HEK293 (cell line): ENCODE results near the gene LIN7A.

Experiments used
- KLF17 ChIP-seq: fragments of 450-650 bp; formaldehyde crosslinking; IDR thresholded peaks from 2 replicates; pipeline ENCODE4 v1.5.1; 2016; ENCODE audit warnings: missing biosample characterization, missing genetic modification characterization
- ZNF248 ChIP-seq: fragments of 450-650 bp; formaldehyde crosslinking; IDR thresholded peaks from 2 replicates; pipeline ENCODE4 v1.5.1; 2017; ENCODE audit warnings: missing biosample characterization, missing genetic modification characterization
- ZSCAN16 ChIP-seq: fragments of 450-650 bp; formaldehyde crosslinking; IDR thresholded peaks from 2 replicates; pipeline ENCODE4 v1.5.1; 2016; ENCODE audit warnings: missing biosample characterization, missing genetic modification characterization
- TF ChIP-seq, protein P1 (sequence below): fragments of 450-650 bp; formaldehyde crosslinking; IDR thresholded peaks from 2 replicates; pipeline ENCODE4 v1.5.1; 2016; ENCODE audit warnings: missing biosample characterization, missing genetic modification characterization

GRCh38 chr12:80802652-80803400 lies 134.9 kb downstream of the LIN7A start:
- TF ChIP-seq KLF17 (tag by site-specific recombination) (no peak), ZSCAN16 (no peak), ZNF248 (tag by site-specific recombination) (no peak)
- TF ChIP-seq, protein P1, sequence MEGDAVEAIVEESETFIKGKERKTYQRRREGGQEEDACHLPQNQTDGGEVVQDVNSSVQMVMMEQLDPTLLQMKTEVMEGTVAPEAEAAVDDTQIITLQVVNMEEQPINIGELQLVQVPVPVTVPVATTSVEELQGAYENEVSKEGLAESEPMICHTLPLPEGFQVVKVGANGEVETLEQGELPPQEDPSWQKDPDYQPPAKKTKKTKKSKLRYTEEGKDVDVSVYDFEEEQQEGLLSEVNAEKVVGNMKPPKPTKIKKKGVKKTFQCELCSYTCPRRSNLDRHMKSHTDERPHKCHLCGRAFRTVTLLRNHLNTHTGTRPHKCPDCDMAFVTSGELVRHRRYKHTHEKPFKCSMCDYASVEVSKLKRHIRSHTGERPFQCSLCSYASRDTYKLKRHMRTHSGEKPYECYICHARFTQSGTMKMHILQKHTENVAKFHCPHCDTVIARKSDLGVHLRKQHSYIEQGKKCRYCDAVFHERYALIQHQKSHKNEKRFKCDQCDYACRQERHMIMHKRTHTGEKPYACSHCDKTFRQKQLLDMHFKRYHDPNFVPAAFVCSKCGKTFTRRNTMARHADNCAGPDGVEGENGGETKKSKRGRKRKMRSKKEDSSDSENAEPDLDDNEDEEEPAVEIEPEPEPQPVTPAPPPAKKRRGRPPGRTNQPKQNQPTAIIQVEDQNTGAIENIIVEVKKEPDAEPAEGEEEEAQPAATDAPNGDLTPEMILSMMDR, result no peak
